GM12875 (cell line): Measurements from ENCODE around the gene WDR46.
"Not testable (repeated sequence)": the region's sequence is repeated elsewhere in the genome, so short reads cannot be mapped to it uniquely, and the experiment has no call there.

ENCODE experiments used
- H3K4me3 ChIP-seq: one replicate; pipeline ENCODE4 v1.5.1; 2011; ENCODE audit warnings: low read depth, low read length, control low read depth
- TF ChIP-seq, protein P1 (sequence below): IDR thresholded peaks from 2 replicates; pipeline ENCODE4 v1.5.1; 2011; ENCODE audit warnings: low read depth, mild to moderate bottlenecking, control low read depth, inconsistent platforms, low read length, moderate library complexity, borderline replicate concordance; ENCODE audit not compliant: insufficient read depth

The WDR46 gene

DNA sequence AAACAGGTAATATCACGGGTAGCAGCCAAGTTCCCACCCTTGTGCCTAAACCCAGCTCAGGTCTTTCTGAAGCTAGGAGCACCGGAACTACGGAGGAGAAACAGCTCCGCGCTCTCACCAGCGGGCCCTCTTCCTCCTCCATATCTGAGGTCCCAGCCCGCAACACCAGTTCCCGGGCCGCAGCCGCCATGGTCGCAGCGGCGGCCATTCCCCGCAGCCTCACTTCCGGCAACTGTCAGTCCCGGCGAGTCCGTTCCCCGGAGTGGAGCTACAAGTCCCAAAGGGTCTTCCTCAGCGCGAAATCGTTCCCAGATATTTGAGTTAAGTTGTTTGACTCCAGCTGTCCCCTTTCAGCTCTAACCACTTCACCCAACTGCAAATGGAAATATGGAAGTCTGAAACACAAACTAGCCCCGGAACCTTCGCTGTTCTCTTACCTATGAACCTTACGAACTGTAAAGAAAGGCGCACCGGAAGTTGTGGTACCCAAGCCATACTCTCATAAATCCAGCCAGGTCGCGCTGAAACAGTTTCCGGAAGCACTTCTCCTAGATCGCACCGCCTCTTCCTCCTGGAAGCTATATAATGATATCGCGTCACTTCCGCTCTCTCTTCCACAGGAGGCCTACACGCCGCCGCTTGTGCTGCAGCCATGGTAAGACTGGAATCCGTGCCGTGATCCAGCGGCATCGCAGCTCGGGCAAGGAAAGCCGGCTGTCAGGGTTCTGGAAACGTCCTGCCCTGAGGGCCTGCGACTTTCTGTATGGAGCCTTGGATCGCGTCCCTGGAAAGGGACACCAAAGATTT lies 17.4 kb downstream of the WDR46 start, which contains the start of the genes RPS18 and VPS52:
TSS of gene RPS18 (plus strand) at position 608 of the 807 bp plus-strand sequence. CDS start at position 653, 45 bp downstream.
TSS of gene VPS52 (minus strand) at position 409 of the 807 bp plus-strand sequence. CDS start at position 208, 201 bp downstream.
- TF ChIP-seq, protein P1, sequence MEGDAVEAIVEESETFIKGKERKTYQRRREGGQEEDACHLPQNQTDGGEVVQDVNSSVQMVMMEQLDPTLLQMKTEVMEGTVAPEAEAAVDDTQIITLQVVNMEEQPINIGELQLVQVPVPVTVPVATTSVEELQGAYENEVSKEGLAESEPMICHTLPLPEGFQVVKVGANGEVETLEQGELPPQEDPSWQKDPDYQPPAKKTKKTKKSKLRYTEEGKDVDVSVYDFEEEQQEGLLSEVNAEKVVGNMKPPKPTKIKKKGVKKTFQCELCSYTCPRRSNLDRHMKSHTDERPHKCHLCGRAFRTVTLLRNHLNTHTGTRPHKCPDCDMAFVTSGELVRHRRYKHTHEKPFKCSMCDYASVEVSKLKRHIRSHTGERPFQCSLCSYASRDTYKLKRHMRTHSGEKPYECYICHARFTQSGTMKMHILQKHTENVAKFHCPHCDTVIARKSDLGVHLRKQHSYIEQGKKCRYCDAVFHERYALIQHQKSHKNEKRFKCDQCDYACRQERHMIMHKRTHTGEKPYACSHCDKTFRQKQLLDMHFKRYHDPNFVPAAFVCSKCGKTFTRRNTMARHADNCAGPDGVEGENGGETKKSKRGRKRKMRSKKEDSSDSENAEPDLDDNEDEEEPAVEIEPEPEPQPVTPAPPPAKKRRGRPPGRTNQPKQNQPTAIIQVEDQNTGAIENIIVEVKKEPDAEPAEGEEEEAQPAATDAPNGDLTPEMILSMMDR: no peak
- H3K4me3 ChIP-seq: peak within 1 kb of the TSS; percentile 61

- H3K4me3 ChIP-seq: peak overlapping the region; percentile 61
- TF ChIP-seq, protein P1: no peak
Measured at GRCh38 chr6:33271117-33271467, 17.9 kb downstream of the WDR46 start.

DNA sequence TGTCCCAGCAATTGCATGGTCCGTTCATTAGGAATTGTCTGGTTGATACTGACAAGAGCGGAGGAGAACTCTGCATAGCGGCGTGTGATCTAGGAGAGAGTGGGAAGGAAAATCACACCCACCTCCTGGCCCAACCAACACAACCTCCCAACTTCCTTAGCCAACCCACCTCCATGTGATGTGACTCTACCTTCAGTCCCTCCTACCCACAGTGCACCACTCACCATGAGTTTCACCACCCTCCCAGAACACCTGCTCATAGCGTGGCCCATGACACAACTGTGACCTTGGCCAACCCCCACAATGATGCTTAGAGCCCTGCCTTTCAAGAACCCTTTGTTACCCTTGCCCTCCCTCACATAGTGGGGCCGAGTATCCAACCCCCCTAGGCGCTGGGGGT lies 25.0 kb downstream of the WDR46 start:
- no peak overlapping the region for H3K4me3 ChIP-seq
- TF ChIP-seq, protein P1: no peak

GRCh38 chr6:33262490-33262889 lies 26.5 kb downstream of the WDR46 start:
- not testable (repeated sequence) for H3K4me3 ChIP-seq

DNA sequence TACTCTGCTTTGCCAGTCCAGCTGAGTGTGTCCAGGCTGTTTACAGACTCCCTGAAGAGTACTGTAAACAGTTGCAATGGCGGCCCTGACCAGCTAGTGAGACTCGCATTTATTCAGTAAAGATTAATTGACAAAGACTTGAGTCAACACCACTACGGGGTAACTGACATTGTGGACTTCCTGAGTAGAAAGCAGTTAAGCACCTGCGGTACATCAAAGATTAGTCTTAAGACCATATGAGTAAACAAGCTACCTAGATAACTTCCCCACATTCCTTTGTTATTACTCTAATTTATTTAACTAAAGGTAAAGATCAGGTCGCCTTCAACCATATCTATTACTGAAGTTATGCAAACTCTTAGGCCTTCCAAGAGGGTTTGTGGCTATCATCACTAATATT lies 30.0 kb downstream of the WDR46 start:
- TF ChIP-seq, protein P1: no peak
- no peak overlapping the region for H3K4me3 ChIP-seq

DNA sequence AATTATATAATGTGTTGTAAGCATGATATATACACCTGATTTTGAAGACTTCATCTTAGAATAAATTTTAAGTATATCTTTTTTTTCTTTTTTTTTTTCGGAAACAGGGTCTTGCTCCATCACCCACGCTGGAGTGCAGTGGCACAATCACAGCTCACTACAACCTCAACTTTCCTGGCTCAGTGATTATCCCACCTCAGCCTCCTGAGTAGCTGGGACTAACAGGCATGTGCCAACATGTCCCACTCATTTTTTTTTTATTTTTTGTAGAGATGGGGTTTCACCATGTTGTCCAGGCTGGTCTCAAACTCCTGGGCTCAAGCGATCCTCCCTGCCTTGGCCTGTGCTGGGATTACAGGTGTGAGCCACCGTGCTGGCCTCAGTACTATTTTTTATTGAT lies 34.4 kb downstream of the WDR46 start:
- H3K4me3 ChIP-seq: no peak overlapping the region
- TF ChIP-seq, protein P1: no peak

- no peak overlapping the region for H3K4me3 ChIP-seq
- TF ChIP-seq, protein P1: no peak
Measured at GRCh38 chr6:33252759-33253158, 36.3 kb downstream of the WDR46 start.
